HepG2 (cell line): ENCODE data around the gene SNAI3. TPM values are rescaled to one million over a fixed set of nuclear protein-coding genes. Genes with fewer than 3 reads are reported as not detected.

Experiments used
- ARID2 ChIP-seq: sonication (generic); formaldehyde crosslinking; IDR thresholded peaks from 2 replicates; pipeline ENCODE4 v1.8.1; 2022; ENCODE audit warnings: mild to moderate bottlenecking, missing genetic modification reagents, borderline replicate concordance
- KLF16 ChIP-seq, 2 experiments: sonication (generic) in 1 of 2; formaldehyde crosslinking in 1 of 2; IDR thresholded peaks; 2 replicates each; pipeline versions ENCODE4 v1.6.1 to v1.8.0; 2016 to 2023; ENCODE audit warnings: missing genetic modification reagents in 2 of 2, missing compliant biosample characterization in 1 of 2
- NFKB2 ChIP-seq: sonication (generic); formaldehyde crosslinking; IDR thresholded peaks from 2 replicates; pipeline ENCODE4 v1.4.0; 2020; ENCODE audit warnings: missing genetic modification reagents, borderline replicate concordance
- NR2F1 ChIP-seq, 2 experiments: fragments of 450-650 bp in 1 of 2; formaldehyde crosslinking in 1 of 2; IDR thresholded peaks; 2 replicates each; pipeline versions ENCODE4 v1.5.0 to v1.6.1; 2016 to 2020; ENCODE audit warnings: mild to moderate bottlenecking in 1 of 2, missing compliant biosample characterization in 1 of 2, missing genetic modification reagents in 1 of 2, moderate library complexity in 1 of 2
- POLR2AphosphoS2 ChIP-seq: IDR thresholded peaks from 2 replicates; pipeline ENCODE4 v1.6.1; 2011; ENCODE audit warnings: low read depth, low read length, improper control_type of control experiment
- RBM39 ChIP-seq: fragments of 200-400 bp; formaldehyde crosslinking; IDR thresholded peaks from one replicate; pipeline ENCODE4 v1.6.1; 2018; ENCODE audit warnings: antibody characterized with exemption, mild to moderate bottlenecking, low read depth, low read length; ENCODE audit not compliant: poor library complexity, severe bottlenecking
- SIX1 ChIP-seq: sonication (generic); formaldehyde crosslinking; IDR thresholded peaks from 2 replicates; pipeline ENCODE4 v1.4.0; 2020; ENCODE audit warnings: missing genetic modification reagents, borderline replicate concordance
- ZFP36L1 ChIP-seq: sonication (generic); formaldehyde crosslinking; IDR thresholded peaks from 2 replicates; pipeline ENCODE4 v1.8.0; 2022; ENCODE audit warnings: mild to moderate bottlenecking, missing genetic modification reagents, moderate library complexity
- ZFP90 ChIP-seq: sonication (generic); formaldehyde crosslinking; IDR thresholded peaks from 2 replicates; pipeline ENCODE4 v1.8.0; 2022; ENCODE audit warnings: missing genetic modification reagents, mild to moderate bottlenecking, inconsistent platforms, borderline replicate concordance
- ZNF12 ChIP-seq: sonication (generic); formaldehyde crosslinking; IDR thresholded peaks from 2 replicates; pipeline ENCODE4 v1.5.0; 2020; ENCODE audit warnings: missing genetic modification reagents
- ZNF251 ChIP-seq: sonication (generic); formaldehyde crosslinking; IDR thresholded peaks from 2 replicates; pipeline ENCODE4 v1.9.0; 2021; ENCODE audit warnings: mild to moderate bottlenecking, missing genetic modification reagents
- ZNF264 ChIP-seq: sonication (generic); formaldehyde crosslinking; IDR thresholded peaks from 2 replicates; pipeline ENCODE4 v1.4.0; 2020; ENCODE audit warnings: missing genetic modification reagents
- ZNF44 ChIP-seq: sonication (generic); formaldehyde crosslinking; IDR thresholded peaks from 2 replicates; pipeline ENCODE4 v1.5.1; 2020; ENCODE audit warnings: mild to moderate bottlenecking, missing genetic modification reagents
- ZNF557 ChIP-seq: sonication (generic); formaldehyde crosslinking; IDR thresholded peaks from 2 replicates; pipeline ENCODE4 v1.4.0; 2020; ENCODE audit warnings: missing genetic modification reagents
- ZNF746 ChIP-seq: sonication (generic); formaldehyde crosslinking; IDR thresholded peaks from 2 replicates; pipeline ENCODE4 v1.8.0; 2022; ENCODE audit warnings: mild to moderate bottlenecking, missing genetic modification reagents
- ZSCAN21 ChIP-seq: sonication (generic); formaldehyde crosslinking; IDR thresholded peaks from 2 replicates; pipeline ENCODE4 v1.8.0; 2022; ENCODE audit warnings: mild to moderate bottlenecking, missing genetic modification reagents, moderate library complexity, borderline replicate concordance
- polyA plus RNA-seq, 8 experiments: library from polyadenylated mRNA; depleted of rRNA in 3 of 8; stranded (reverse) in 7 of 8; unstranded in 1 of 8; fragments of >200 nt; fragmentation: Illumina TruSeq in 4 of 8; extraction: Trizol in 4 of 8; gene quantifications; 2 replicates each; pipeline versions ENCODE4 v1.2.1 to v1.2.3, GENCODE V29; 2011 to 2016; ENCODE audit warnings: low read depth in 4 of 8, missing spikeins in 1 of 8, mixed read lengths in 1 of 8; ENCODE audit not compliant: insufficient read depth in 1 of 8
- total RNA-seq, 5 experiments: library from RNA; depleted of rRNA; stranded (reverse); fragments of >200 nt; fragmentation: Illumina TruSeq; extraction: Trizol; gene quantifications; 2 replicates each; pipeline ENCODE4 v1.2.3, GENCODE V29; 2016; ENCODE audit warnings: low read depth in 1 of 5
- TF ChIP-seq, protein P1 (sequence below): sonication (generic); formaldehyde crosslinking; IDR thresholded peaks from 2 replicates; pipeline ENCODE4 v1.4.0; 2020; ENCODE audit warnings: missing genetic modification reagents
- TF ChIP-seq, protein P2 (sequence below): sonication (generic); formaldehyde crosslinking; conservative IDR thresholded peaks from 2 replicates; pipeline ENCODE4 v1.8.1; 2023; ENCODE audit warnings: missing genetic modification reagents
- TF ChIP-seq, protein P3 (sequence below): IDR thresholded peaks from 2 replicates; pipeline ENCODE4 v1.6.1; 2016
- TF ChIP-seq, protein P4 (sequence below): IDR thresholded peaks from 2 replicates; pipeline ENCODE4 v1.6.1; 2016; ENCODE audit warnings: mild to moderate bottlenecking, missing biosample characterization, missing genetic modification reagents
- TF ChIP-seq, protein P5 (sequence below): sonication (generic); formaldehyde crosslinking; IDR thresholded peaks from 2 replicates; pipeline ENCODE4 v1.9.0; 2021; ENCODE audit warnings: missing genetic modification reagents, borderline replicate concordance

SNAI3 gene
- total and polyA plus RNA-seq, 2 of the 13 experiments (the other 11 are each of a cell fraction or from before 2014, with no cell fraction given): 0.09 to 0.18 TPM

DNA sequence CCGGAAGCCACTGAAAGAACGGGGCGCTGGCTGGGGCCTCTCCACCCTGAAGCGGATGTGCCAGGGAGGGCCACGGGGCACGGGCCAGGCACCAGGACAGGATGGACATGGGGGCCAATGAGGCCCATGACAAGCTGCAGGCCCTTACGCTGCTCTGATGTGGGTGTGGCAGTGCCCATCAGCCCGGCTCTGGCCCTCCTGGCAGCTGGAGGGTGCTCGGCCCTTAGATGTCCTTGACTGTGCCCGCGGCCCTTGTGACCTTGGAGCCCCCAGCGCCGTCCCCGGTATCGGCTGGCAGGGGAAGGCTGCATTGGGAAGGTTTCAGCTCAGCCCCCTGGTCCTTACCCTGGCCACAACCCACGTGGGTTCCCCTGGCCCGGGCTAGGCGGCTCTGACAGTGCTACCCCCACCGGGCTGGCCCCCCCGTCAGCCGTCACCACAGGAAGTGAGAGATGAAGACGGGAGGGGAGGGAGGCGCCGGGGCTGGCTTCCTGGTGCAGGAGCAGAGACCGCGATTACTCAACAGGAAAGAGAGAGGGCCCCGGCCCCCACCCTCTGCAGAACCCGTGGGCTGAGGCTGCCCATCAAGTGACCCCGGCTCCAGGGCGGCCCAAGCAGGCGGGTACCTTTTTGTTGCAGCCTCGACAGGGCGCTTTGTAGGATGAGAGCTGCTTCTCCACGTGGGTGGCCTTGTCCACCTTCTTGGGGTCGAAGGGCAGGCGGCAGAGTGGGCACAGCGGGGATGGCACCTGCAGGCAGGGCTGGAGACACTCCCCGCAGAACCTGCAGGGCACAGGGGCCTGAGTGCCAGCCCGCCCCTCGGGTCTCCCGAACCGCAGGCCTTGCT, 14.6 kb upstream of the SNAI3 start (continued):
- TF ChIP-seq KLF16 (CRISPR knock-in tag; IDR thresholded peaks at IDR 0.05) (peak in 1 of 2 experiments; percentile 89; a peak in 2 of 4 replicates), ZFP90 (CRISPR knock-in tag) (no peak; the same call in 1 of the 2 replicates), ZNF264 (CRISPR knock-in tag) (peak; percentile 53; the same call in 1 of the 2 replicates), ZFP36L1 (CRISPR knock-in tag) (no peak; the same call in 1 of the 2 replicates), ZNF12 (CRISPR knock-in tag) (peak; percentile 97), RBM39 (peak; percentile 61), ARID2 (CRISPR knock-in tag) (no peak), SIX1 (no peak; the same call in 1 of the 2 replicates), NFKB2 (peak; percentile 63; the same call in 1 of the 2 replicates), NR2F1 (CRISPR knock-in tag; IDR thresholded peaks at IDR 0.05) (peak; percentile 15 to 25; a peak in 3 of 4 replicates), ZNF557 (CRISPR knock-in tag) (0 out of 2 replicates have a peak, but pooled peaks have one; percentile 24), ZNF251 (no peak), ZNF746 (peak; percentile 97), ZNF44 (peak; percentile 88), ZSCAN21 (peak; percentile 86; the same call in 1 of the 2 replicates), POLR2AphosphoS2 (no peak)
- TF ChIP-seq, protein P1, sequence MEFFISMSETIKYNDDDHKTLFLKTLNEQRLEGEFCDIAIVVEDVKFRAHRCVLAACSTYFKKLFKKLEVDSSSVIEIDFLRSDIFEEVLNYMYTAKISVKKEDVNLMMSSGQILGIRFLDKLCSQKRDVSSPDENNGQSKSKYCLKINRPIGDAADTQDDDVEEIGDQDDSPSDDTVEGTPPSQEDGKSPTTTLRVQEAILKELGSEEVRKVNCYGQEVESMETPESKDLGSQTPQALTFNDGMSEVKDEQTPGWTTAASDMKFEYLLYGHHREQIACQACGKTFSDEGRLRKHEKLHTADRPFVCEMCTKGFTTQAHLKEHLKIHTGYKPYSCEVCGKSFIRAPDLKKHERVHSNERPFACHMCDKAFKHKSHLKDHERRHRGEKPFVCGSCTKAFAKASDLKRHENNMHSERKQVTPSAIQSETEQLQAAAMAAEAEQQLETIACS (CRISPR knock-in tag): no peak
- TF ChIP-seq, protein P2, sequence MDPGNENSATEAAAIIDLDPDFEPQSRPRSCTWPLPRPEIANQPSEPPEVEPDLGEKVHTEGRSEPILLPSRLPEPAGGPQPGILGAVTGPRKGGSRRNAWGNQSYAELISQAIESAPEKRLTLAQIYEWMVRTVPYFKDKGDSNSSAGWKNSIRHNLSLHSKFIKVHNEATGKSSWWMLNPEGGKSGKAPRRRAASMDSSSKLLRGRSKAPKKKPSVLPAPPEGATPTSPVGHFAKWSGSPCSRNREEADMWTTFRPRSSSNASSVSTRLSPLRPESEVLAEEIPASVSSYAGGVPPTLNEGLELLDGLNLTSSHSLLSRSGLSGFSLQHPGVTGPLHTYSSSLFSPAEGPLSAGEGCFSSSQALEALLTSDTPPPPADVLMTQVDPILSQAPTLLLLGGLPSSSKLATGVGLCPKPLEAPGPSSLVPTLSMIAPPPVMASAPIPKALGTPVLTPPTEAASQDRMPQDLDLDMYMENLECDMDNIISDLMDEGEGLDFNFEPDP (CRISPR knock-in tag): no peak
- TF ChIP-seq, protein P3, sequence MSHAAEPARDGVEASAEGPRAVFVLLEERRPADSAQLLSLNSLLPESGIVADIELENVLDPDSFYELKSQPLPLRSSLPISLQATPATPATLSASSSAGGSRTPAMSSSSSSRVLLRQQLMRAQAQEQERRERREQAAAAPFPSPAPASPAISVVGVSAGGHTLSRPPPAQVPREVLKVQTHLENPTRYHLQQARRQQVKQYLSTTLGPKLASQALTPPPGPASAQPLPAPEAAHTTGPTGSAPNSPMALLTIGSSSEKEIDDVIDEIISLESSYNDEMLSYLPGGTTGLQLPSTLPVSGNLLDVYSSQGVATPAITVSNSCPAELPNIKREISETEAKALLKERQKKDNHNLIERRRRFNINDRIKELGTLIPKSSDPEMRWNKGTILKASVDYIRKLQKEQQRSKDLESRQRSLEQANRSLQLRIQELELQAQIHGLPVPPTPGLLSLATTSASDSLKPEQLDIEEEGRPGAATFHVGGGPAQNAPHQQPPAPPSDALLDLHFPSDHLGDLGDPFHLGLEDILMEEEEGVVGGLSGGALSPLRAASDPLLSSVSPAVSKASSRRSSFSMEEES (CRISPR knock-in tag): peak; percentile 71; the same call in 1 of the 2 replicates
- TF ChIP-seq, protein P4, sequence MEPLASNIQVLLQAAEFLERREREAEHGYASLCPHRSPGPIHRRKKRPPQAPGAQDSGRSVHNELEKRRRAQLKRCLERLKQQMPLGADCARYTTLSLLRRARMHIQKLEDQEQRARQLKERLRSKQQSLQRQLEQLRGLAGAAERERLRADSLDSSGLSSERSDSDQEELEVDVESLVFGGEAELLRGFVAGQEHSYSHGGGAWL (CRISPR knock-in tag): peak; percentile 92
- TF ChIP-seq, protein P5, sequence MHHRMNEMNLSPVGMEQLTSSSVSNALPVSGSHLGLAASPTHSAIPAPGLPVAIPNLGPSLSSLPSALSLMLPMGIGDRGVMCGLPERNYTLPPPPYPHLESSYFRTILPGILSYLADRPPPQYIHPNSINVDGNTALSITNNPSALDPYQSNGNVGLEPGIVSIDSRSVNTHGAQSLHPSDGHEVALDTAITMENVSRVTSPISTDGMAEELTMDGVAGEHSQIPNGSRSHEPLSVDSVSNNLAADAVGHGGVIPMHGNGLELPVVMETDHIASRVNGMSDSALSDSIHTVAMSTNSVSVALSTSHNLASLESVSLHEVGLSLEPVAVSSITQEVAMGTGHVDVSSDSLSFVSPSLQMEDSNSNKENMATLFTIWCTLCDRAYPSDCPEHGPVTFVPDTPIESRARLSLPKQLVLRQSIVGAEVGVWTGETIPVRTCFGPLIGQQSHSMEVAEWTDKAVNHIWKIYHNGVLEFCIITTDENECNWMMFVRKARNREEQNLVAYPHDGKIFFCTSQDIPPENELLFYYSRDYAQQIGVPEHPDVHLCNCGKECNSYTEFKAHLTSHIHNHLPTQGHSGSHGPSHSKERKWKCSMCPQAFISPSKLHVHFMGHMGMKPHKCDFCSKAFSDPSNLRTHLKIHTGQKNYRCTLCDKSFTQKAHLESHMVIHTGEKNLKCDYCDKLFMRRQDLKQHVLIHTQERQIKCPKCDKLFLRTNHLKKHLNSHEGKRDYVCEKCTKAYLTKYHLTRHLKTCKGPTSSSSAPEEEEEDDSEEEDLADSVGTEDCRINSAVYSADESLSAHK (CRISPR knock-in tag): no peak
